Breast epithelium (tissue), 4 donors: ENCODE results near the gene FAAP100. TPM values are rescaled to one million over a fixed set of nuclear protein-coding genes. Genes with fewer than 3 reads are reported as not detected.

ENCODE experiments used
- DNase-seq, 2 donors: peaks; one replicate each; pipeline ENCODE4 v3.0.0-alpha.2; 2019; ENCODE audit warnings: low spot score in 2 of 2
- H3K27ac ChIP-seq, 2 donors: fragments of 200-600 bp; sonication (generic) in 1 of 2; one replicate each; pipeline ENCODE4 v1.5.1; 2016 to 2019; ENCODE audit warnings: mild to moderate bottlenecking in 1 of 2
- H3K27me3 ChIP-seq, 2 donors: fragments of 200-600 bp; sonication (generic) in 1 of 2; one replicate each; pipeline versions ENCODE4 v1.5.1 to v1.6.0; 2017 to 2019; ENCODE audit warnings: control low read depth in 1 of 2, mild to moderate bottlenecking in 1 of 2
- H3K36me3 ChIP-seq: fragments of 200-600 bp; one replicate; pipeline ENCODE4 v1.5.1; 2019
- H3K4me1 ChIP-seq, 2 donors: fragments of 200-600 bp; sonication (generic); one replicate each; pipeline ENCODE4 v1.5.1; 2016 to 2019; ENCODE audit warnings: control low read depth in 1 of 2
- H3K4me3 ChIP-seq, 3 donors: fragments of 200-600 bp; sonication (generic); 1 replicate in 2 of 3; 2 replicates in 1 of 3; pipeline ENCODE4 v1.5.1; 2016 to 2019; ENCODE audit warnings: mild to moderate bottlenecking in 3 of 3, moderate library complexity in 2 of 3
- H3K9me3 ChIP-seq, 2 donors: fragments of 200-600 bp; sonication (generic) in 1 of 2; one replicate each; pipeline ENCODE4 v1.5.1; 2016 to 2019; ENCODE audit warnings: control low read depth in 1 of 2
- CTCF ChIP-seq, 3 donors: fragments of 450-650 bp; IDR thresholded peaks; one replicate each; pipeline ENCODE4 v1.5.1; 2016 to 2017; ENCODE audit warnings: antibody characterized with exemption in 3 of 3, mild to moderate bottlenecking in 3 of 3, moderate library complexity in 3 of 3
- POLR2A ChIP-seq: fragments of 450-650 bp; IDR thresholded peaks from one replicate; pipeline ENCODE4 v1.6.1; 2016; ENCODE audit warnings: antibody characterized with exemption, mild to moderate bottlenecking, moderate library complexity
- POLR2AphosphoS5 ChIP-seq, 3 donors: sonication (generic); formaldehyde crosslinking; IDR thresholded peaks; one replicate each; pipeline ENCODE4 v1.6.1; 2017; ENCODE audit warnings: antibody characterized with exemption in 3 of 3
- intact Hi-C: fragments of 100-400 bp; cut with DNase I; formaldehyde crosslinking; loops from one replicate; pipeline ENCODE4 v1.15.1; 2023; ENCODE audit warnings: low total_unique reads
- total RNA-seq, 3 donors: library from RNA; depleted of rRNA; stranded (reverse); fragments of >200 nt; gene quantifications; one replicate each; pipeline ENCODE4 v1.1.0, GENCODE V29; 2016

FAAP100 gene
- total RNA-seq, 3 donors from 2014 or later: 13.0 to 23.1 (median 20.6) TPM

- Histone ChIP-seq H3K27me3 (no peaks in the 10 kb centered on the region), H3K36me3 (no peaks in the 10 kb centered on the region), H3K27ac (peak overlapping the region; percentile 98 to 99), H3K4me1 (no peaks in the 10 kb centered on the region), H3K9me3 (no peaks in the 10 kb centered on the region), H3K4me3 (peak overlapping the region; percentile 79 to 98 (median 92))
- intact Hi-C loops: loop anchor here (1.0 kb wide), 1 partner anchor 168 kb away; no protein-coding TSS in a partner anchor
- no peak for DNase-seq
- TF ChIP-seq CTCF (IDR thresholded peaks at IDR 0.05) (no peak), POLR2AphosphoS5 (IDR thresholded peaks at IDR 0.05) (peak in 1 of 3 donors; percentile 37)
These were observed 42.0 kb downstream of the FAAP100 start for GRCh38 chr17:81509972-81510784.

GRCh38 chr17:81509207-81509971, 42.8 kb downstream of the FAAP100 start:
- H3K27me3 ChIP-seq: no peaks in the 10 kb centered on the region
- no peaks in the 10 kb centered on the region for H3K9me3 ChIP-seq
- no peak for DNase-seq
- peak overlapping the region; percentile 79 to 98 (median 92) for H3K4me3 ChIP-seq
- TF ChIP-seq POLR2AphosphoS5 (IDR thresholded peaks at IDR 0.05): no peak
- no peak for TF ChIP-seq CTCF (IDR thresholded peaks at IDR 0.05)
- no peak for TF ChIP-seq POLR2A
- H3K4me1 ChIP-seq: no peaks in the 10 kb centered on the region
- H3K27ac ChIP-seq: peak overlapping the region; percentile 63 to 99
- intact Hi-C loops: no loop called here
- no peaks in the 10 kb centered on the region for H3K36me3 ChIP-seq

GRCh38 chr17:81508639-81509206, 43.4 kb downstream of the FAAP100 start:
- Histone ChIP-seq H3K27ac (peak overlapping the region; percentile 63 to 99), H3K9me3 (no peaks in the 10 kb centered on the region)
- intact Hi-C loops: no loop called here

GRCh38 chr17:81503619-81504018, 48.5 kb downstream of the FAAP100 start:
- no peak for DNase-seq
- intact Hi-C loops: no loop called here
- H3K4me3 ChIP-seq: no peak overlapping the region
- no peaks in the 10 kb centered on the region for H3K27me3 ChIP-seq
- TF ChIP-seq POLR2A (no peak), CTCF (IDR thresholded peaks at IDR 0.05) (no peak), POLR2AphosphoS5 (IDR thresholded peaks at IDR 0.05) (no peak)
- no peak overlapping the region for H3K27ac ChIP-seq
- no peaks in the 10 kb centered on the region for H3K4me1 ChIP-seq
- H3K9me3 ChIP-seq: no peaks in the 10 kb centered on the region
- H3K36me3 ChIP-seq: no peaks in the 10 kb centered on the region

More at GRCh38 chr17:81508639-81509206, 43.4 kb downstream of the FAAP100 start:
- peak overlapping the region; percentile 79 to 98 (median 92) for H3K4me3 ChIP-seq
- H3K4me1 ChIP-seq: no peaks in the 10 kb centered on the region
- DNase-seq: no peak
- H3K27me3 ChIP-seq: no peaks in the 10 kb centered on the region
- no peak for TF ChIP-seq CTCF (IDR thresholded peaks at IDR 0.05)
- TF ChIP-seq POLR2AphosphoS5 (IDR thresholded peaks at IDR 0.05): no peak
- TF ChIP-seq POLR2A: no peak
- H3K36me3 ChIP-seq: no peaks in the 10 kb centered on the region
